Neural progenitor cell (in vitro differentiated cells): ENCODE results near the gene MGAT3. TPM values are rescaled to one million over a fixed set of nuclear protein-coding genes. Genes with fewer than 3 reads are reported as not detected.

Experiments
- DNase-seq: peaks from one replicate; pipeline ENCODE4 v3.0.0-alpha.2; 2016; ENCODE audit warnings: low spot score
- H2AFZ ChIP-seq: fragments of 200-600 bp; sonication (generic); replicated peaks from 2 replicates; pipeline ENCODE4 v1.6.1; 2016; ENCODE audit warnings: antibody characterized with exemption
- H3F3A ChIP-seq: fragments of 200-600 bp; sonication (generic); 2 replicates; pipeline ENCODE4 v1.6.1; 2016; ENCODE audit warnings: antibody characterized with exemption, low read depth
- H3K27ac ChIP-seq: fragments of 200-600 bp; sonication (generic); 2 replicates; pipeline ENCODE4 v1.5.1; 2016; ENCODE audit warnings: mild to moderate bottlenecking
- H3K27me3 ChIP-seq: fragments of 200-600 bp; sonication (generic); 2 replicates; pipeline ENCODE4 v1.6.1; 2016; ENCODE audit warnings: mild to moderate bottlenecking, moderate library complexity
- H3K36me3 ChIP-seq: fragments of 200-600 bp; sonication (generic); 2 replicates; pipeline ENCODE4 v1.5.1; 2016
- H3K4me1 ChIP-seq: fragments of 200-600 bp; sonication (generic); 2 replicates; pipeline ENCODE4 v1.6.1; 2016; ENCODE audit warnings: mixed run types
- H3K4me2 ChIP-seq: fragments of 200-600 bp; sonication (generic); 2 replicates; pipeline ENCODE4 v1.6.1; 2016
- H3K4me3 ChIP-seq: fragments of 200-600 bp; sonication (generic); 2 replicates; pipeline ENCODE4 v1.5.1; 2016
- H3K79me2 ChIP-seq: fragments of 200-600 bp; sonication (generic); 2 replicates; pipeline ENCODE4 v1.6.1; 2016; ENCODE audit warnings: low read depth
- H3K9ac ChIP-seq: fragments of 200-600 bp; sonication (generic); 2 replicates; pipeline ENCODE4 v1.6.1; 2016
- H3K9me3 ChIP-seq: fragments of 200-600 bp; sonication (generic); 2 replicates; pipeline ENCODE4 v1.5.1; 2016; ENCODE audit warnings: low read depth
- H4K20me1 ChIP-seq: fragments of 200-600 bp; sonication (generic); 2 replicates; pipeline ENCODE4 v1.6.1; 2016; ENCODE audit warnings: low read depth
- H3K27ac Mint-ChIP-seq: 3 replicates; pipeline ENCODE4 v1.8.0; 2021; ENCODE audit warnings: mixed read lengths
- H3K27me3 Mint-ChIP-seq: 2 replicates; pipeline ENCODE4 v1.8.0; 2022; ENCODE audit warnings: low read depth, mild to moderate bottlenecking, inconsistent platforms, moderate library complexity, mixed read lengths; ENCODE audit not compliant: insufficient read depth
- H3K36me3 Mint-ChIP-seq: 3 replicates; pipeline ENCODE4 v1.8.0; 2021; ENCODE audit warnings: mixed read lengths
- H3K4me1 Mint-ChIP-seq: 3 replicates; pipeline ENCODE4 v1.8.0; 2021; ENCODE audit warnings: mixed read lengths
- H3K4me3 Mint-ChIP-seq: 3 replicates; pipeline ENCODE4 v1.8.0; 2021; ENCODE audit warnings: mild to moderate bottlenecking, moderate library complexity, mixed read lengths
- H3K9me3 Mint-ChIP-seq: 3 replicates; pipeline ENCODE4 v1.8.0; 2020; ENCODE audit warnings: mixed read lengths
- CTCF ChIP-seq: fragments of 200-600 bp; sonication (generic); IDR thresholded peaks from 2 replicates; pipeline ENCODE4 v1.5.1; 2017; ENCODE audit warnings: antibody characterized with exemption, mild to moderate bottlenecking
- EZH2 ChIP-seq: fragments of 200-600 bp; sonication (generic); IDR thresholded peaks from 2 replicates; pipeline ENCODE4 v1.6.1; 2017; ENCODE audit warnings: antibody characterized with exemption, mild to moderate bottlenecking, moderate library complexity
- EZH2phosphoT487 ChIP-seq: fragments of 200-600 bp; sonication (generic); IDR thresholded peaks from 2 replicates; pipeline ENCODE4 v1.6.1; 2017; ENCODE audit warnings: antibody characterized with exemption
- total RNA-seq: library from RNA; depleted of rRNA; stranded (reverse); fragments of >200 nt; gene quantifications from 2 replicates; pipeline ENCODE4 v1.2.3, GENCODE V29; 2015; ENCODE audit warnings: low replicate concordance

MGAT3 gene
- total RNA-seq, 1 donor from 2014 or later = 7.5 TPM

- Histone ChIP-seq H3K4me2 (no peak overlapping the region), H3K4me3 (no peak overlapping the region), H3K36me3 (no peaks in the 10 kb centered on the region), H3K27me3 (peaks cover 6% of the 10 kb centered on the region), H3K9ac (no peak overlapping the region), H3K9me3 (no peaks in the 10 kb centered on the region), H3F3A (peaks cover 13% of the 10 kb centered on the region), H3K27ac (no peak overlapping the region), H2AFZ (no peak overlapping the region), H3K4me1 (peaks cover 4% of the 10 kb centered on the region), H4K20me1 (peaks cover 5% of the 10 kb centered on the region), H3K79me2 (no peaks in the 10 kb centered on the region)
- H3K27ac Mint-ChIP-seq = no peak overlapping the region
- peaks cover 9% of the 10 kb centered on the region for H3K27me3 Mint-ChIP-seq
- H3K9me3 Mint-ChIP-seq = no peaks in the 10 kb centered on the region
- H3K4me1 Mint-ChIP-seq = peaks cover 13% of the 10 kb centered on the region
- peaks cover 4% of the 10 kb centered on the region for H3K36me3 Mint-ChIP-seq
- TF ChIP-seq EZH2 (no peak), EZH2phosphoT487 (no peak), CTCF (no peak)
- no peak for DNase-seq
- H3K4me3 Mint-ChIP-seq = no peak overlapping the region
Measured at GRCh38 chr22:39491696-39492095, 34.9 kb downstream of the MGAT3 start.

GRCh38 chr22:39492186-39492585 is 35.4 kb downstream of the MGAT3 start:
- H3K9ac ChIP-seq = no peak overlapping the region
- H3F3A ChIP-seq = peaks cover 15% of the 10 kb centered on the region
- no peak overlapping the region for H3K4me2 ChIP-seq
- H3K27me3 ChIP-seq = peaks cover 11% of the 10 kb centered on the region
- H3K79me2 ChIP-seq = no peaks in the 10 kb centered on the region
- no peak overlapping the region for H3K4me3 ChIP-seq
- H2AFZ ChIP-seq = no peak overlapping the region
- DNase-seq = no peak
- Mint-ChIP-seq H3K4me1 (peaks cover 14% of the 10 kb centered on the region), H3K4me3 (no peak overlapping the region), H3K27me3 (peaks cover 10% of the 10 kb centered on the region), H3K36me3 (peaks cover 4% of the 10 kb centered on the region), H3K27ac (no peak overlapping the region), H3K9me3 (no peaks in the 10 kb centered on the region)
- H3K27ac ChIP-seq = no peak overlapping the region
- no peaks in the 10 kb centered on the region for H3K36me3 ChIP-seq
- H4K20me1 ChIP-seq = peaks cover 5% of the 10 kb centered on the region
- peaks cover 4% of the 10 kb centered on the region for H3K4me1 ChIP-seq
- no peaks in the 10 kb centered on the region for H3K9me3 ChIP-seq
- TF ChIP-seq CTCF = no peak
- TF ChIP-seq EZH2phosphoT487 = no peak
- TF ChIP-seq EZH2 = no peak

GRCh38 chr22:39493759-39494158 is 36.9 kb downstream of the MGAT3 start:
- H3F3A ChIP-seq = peaks cover 15% of the 10 kb centered on the region
- DNase-seq = no peak
- peaks cover 18% of the 10 kb centered on the region for H3K27me3 ChIP-seq
- no peaks in the 10 kb centered on the region for H3K9me3 ChIP-seq
- peaks cover 2% of the 10 kb centered on the region for H3K36me3 Mint-ChIP-seq
- H3K27me3 Mint-ChIP-seq = peaks cover 12% of the 10 kb centered on the region
- H3K27ac ChIP-seq = no peak overlapping the region
- H3K4me1 Mint-ChIP-seq = peaks cover 25% of the 10 kb centered on the region
- H3K79me2 ChIP-seq = no peaks in the 10 kb centered on the region
- no peak for TF ChIP-seq CTCF
- TF ChIP-seq EZH2phosphoT487 = no peak
- no peak for TF ChIP-seq EZH2
- H4K20me1 ChIP-seq = peaks cover 5% of the 10 kb centered on the region
- H3K4me1 ChIP-seq = peaks cover 12% of the 10 kb centered on the region
- H3K4me3 Mint-ChIP-seq = no peak overlapping the region
- no peak overlapping the region for H3K9ac ChIP-seq
- H3K36me3 ChIP-seq = no peaks in the 10 kb centered on the region
- H3K27ac Mint-ChIP-seq = no peak overlapping the region
- H2AFZ ChIP-seq = no peak overlapping the region
- no peak overlapping the region for H3K4me3 ChIP-seq
- no peaks in the 10 kb centered on the region for H3K9me3 Mint-ChIP-seq
- no peak overlapping the region for H3K4me2 ChIP-seq
